ENCODE measurements around the gene RAET1L. TPM values are rescaled to one million over a fixed set of nuclear protein-coding genes. Genes with fewer than 3 reads are reported as not detected.
"Not testable (repeated sequence)": the region's sequence is repeated elsewhere in the genome, so short reads cannot be mapped to it uniquely, and the experiment has no call there.

RAET1L gene
- polyA plus RNA-seq, 4 donors = not detected

DNA sequence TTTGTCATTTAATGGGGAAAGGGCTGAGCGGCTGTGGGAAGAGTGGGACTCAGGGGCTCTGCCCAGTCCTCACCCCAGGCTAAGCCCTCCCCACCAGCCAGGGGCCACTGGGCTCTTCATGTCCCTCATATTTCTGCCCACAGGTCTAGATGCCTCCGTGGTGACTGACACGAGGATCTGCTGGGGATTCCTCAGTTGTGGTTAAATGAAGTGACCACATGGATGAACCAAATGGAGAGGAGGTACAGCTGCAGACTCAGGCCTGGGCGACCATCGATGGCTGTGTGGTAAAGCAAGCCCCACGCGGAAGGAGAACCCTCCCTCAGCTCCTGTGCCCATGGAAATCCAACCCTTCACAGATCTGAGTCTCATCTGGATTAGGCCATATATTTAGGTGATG lies 29.4 kb downstream of the RAET1L start:
- peaks cover 4 to 65% (median 21%) of the 10 kb centered on the region in 3 donors for H3K27me3 ChIP-seq (ENCODE audit: control insufficient read depth in 3 of 3, insufficient read depth in 3 of 3, low read length in 3 of 3)
- 79 to 83% (median 80%) methylated on average over 7 of the region's 7 CpGs for WGBS, 3 donors

DNA sequence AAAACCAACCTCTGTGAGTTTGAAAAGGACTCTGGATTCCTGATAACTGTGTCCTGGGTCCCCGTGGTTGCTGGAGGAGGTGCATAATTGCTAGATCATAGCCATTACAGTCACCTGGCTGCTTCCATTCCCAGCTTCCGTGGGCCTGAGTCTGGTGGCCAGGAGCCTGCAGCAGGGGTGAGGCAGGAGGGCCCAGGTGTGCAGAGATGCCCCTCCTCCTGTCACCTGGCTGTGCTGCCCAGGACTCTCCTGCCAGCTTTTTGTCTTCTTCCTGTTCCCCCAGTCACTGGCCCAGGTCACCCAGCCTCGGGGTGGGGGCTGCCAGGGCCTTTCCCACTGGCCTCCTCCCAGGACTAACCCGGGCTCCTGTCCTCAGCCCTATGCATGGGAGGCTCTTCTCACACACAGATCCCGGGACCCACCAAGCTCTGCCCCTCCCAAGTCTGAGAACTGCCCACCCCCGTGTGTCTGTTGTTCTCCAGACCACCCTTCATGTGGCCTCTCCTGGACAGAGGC lies 30.0 kb downstream of the RAET1L start:
- peaks cover 4 to 71% (median 27%) of the 10 kb centered on the region in 3 donors for H3K27me3 ChIP-seq (ENCODE audit: control insufficient read depth in 3 of 3, insufficient read depth in 3 of 3, low read length in 3 of 3)
- H3K36me3 ChIP-seq (ENCODE audit: control insufficient read depth in 3 of 3, insufficient read depth in 2 of 3, low read depth in 1 of 3, low read length in 3 of 3) = no peaks in the 10 kb centered on the region
- H3K4me3 ChIP-seq (ENCODE audit: low read depth in 1 of 3, low read length in 3 of 3) = no peak overlapping the region
- no peak for FAIRE-seq
- WGBS, 3 donors = 46 to 70% (median 65%) methylated on average over 6 of the region's 6 CpGs
- no peak overlapping the region for H3K27ac ChIP-seq (ENCODE audit: low read depth in 1 of 3, low read length in 2 of 3)
- H3K4me1 ChIP-seq (ENCODE audit: control insufficient read depth in 3 of 3, insufficient read depth in 2 of 3, low read depth in 1 of 3, low read length in 2 of 3) = peaks cover 0 to 2% (median 0%) of the 10 kb centered on the region in 3 donors
- DNase-seq = no peak
- no peaks in the 10 kb centered on the region for H3K9me3 ChIP-seq (ENCODE audit: control insufficient read depth in 2 of 2, insufficient read depth in 1 of 2, low read depth in 1 of 2, low read length in 1 of 2)

More for the DNA sequence above, 29.4 kb downstream of the RAET1L start:
- H3K36me3 ChIP-seq (ENCODE audit: control insufficient read depth in 3 of 3, insufficient read depth in 2 of 3, low read depth in 1 of 3, low read length in 3 of 3) = no peaks in the 10 kb centered on the region
- H3K4me1 ChIP-seq (ENCODE audit: control insufficient read depth in 3 of 3, insufficient read depth in 2 of 3, low read depth in 1 of 3, low read length in 2 of 3) = peaks cover 0 to under 1% (median 0%) of the 10 kb centered on the region in 3 donors
- FAIRE-seq (no peak), DNase-seq (no peak)
- no peak overlapping the region for H3K27ac ChIP-seq (ENCODE audit: low read depth in 1 of 3, low read length in 2 of 3)
- H3K4me3 ChIP-seq (ENCODE audit: low read depth in 1 of 3, low read length in 3 of 3) = no peak overlapping the region
- H3K9me3 ChIP-seq (ENCODE audit: control insufficient read depth in 2 of 2, insufficient read depth in 1 of 2, low read depth in 1 of 2, low read length in 1 of 2) = no peaks in the 10 kb centered on the region

DNA sequence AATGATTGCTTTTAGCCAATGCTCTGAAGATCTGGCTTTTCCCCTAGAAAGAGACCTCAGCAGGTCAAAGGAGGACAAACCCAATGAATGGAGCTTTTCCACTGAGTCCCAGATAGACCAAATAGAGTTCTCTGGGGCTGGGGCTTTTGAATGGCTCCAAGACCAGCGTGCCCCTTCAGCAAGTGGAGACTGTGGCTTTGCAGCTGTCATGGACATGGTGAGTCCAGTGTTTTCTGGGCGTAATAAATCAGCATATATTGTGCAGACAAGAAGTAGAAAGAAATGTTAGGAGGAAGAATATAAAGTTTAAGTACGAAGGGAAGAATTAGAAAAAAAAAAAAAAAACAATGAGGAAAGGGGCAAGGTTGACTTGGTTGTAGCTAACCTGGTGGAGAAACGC lies 33.5 kb downstream of the RAET1L start:
- FAIRE-seq = no peak
- H3K4me3 ChIP-seq (ENCODE audit: low read depth in 1 of 3, low read length in 3 of 3) = no peak overlapping the region
- 42 to 45% (median 44%) methylated on average over 4 of the region's 4 CpGs for WGBS, 3 donors
- no peak overlapping the region for H3K27ac ChIP-seq (ENCODE audit: low read depth in 1 of 3, low read length in 2 of 3)
- no peaks in the 10 kb centered on the region for H3K36me3 ChIP-seq (ENCODE audit: control insufficient read depth in 3 of 3, insufficient read depth in 2 of 3, low read depth in 1 of 3, low read length in 3 of 3)
- no peak for DNase-seq
- peaks cover 0 to 6% (median 0%) of the 10 kb centered on the region in 3 donors for H3K4me1 ChIP-seq (ENCODE audit: control insufficient read depth in 3 of 3, insufficient read depth in 2 of 3, low read depth in 1 of 3, low read length in 2 of 3)
- H3K27me3 ChIP-seq (ENCODE audit: control insufficient read depth in 3 of 3, insufficient read depth in 3 of 3, low read length in 3 of 3) = peaks cover 12 to 92% (median 51%) of the 10 kb centered on the region in 3 donors
- peaks cover 0 to 10% of the 10 kb centered on the region in 2 donors for H3K9me3 ChIP-seq (ENCODE audit: control insufficient read depth in 2 of 2, insufficient read depth in 1 of 2, low read depth in 1 of 2, low read length in 1 of 2)

DNA sequence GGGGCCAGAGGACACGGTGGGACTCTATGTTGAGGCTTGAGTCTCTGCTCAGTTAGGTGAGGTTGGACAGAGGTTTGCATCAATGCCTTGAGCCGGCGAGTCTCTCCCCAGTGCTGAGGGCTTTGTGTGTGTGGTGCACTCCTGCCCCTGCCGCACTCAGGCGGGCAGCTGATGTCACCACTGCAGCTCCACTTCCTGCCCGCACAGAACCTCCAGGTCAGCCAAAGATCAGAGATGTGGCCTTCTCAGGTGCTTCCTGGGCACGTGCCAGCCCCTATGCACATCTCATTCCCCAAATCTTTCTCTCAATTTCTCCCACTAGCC lies 33.9 kb downstream of the RAET1L start:
- WGBS, 3 donors = 3 to 6% (median 3%) methylated on average over 6 to 7 of the region's 7 CpGs
- FAIRE-seq = not testable (repeated sequence)

DNA sequence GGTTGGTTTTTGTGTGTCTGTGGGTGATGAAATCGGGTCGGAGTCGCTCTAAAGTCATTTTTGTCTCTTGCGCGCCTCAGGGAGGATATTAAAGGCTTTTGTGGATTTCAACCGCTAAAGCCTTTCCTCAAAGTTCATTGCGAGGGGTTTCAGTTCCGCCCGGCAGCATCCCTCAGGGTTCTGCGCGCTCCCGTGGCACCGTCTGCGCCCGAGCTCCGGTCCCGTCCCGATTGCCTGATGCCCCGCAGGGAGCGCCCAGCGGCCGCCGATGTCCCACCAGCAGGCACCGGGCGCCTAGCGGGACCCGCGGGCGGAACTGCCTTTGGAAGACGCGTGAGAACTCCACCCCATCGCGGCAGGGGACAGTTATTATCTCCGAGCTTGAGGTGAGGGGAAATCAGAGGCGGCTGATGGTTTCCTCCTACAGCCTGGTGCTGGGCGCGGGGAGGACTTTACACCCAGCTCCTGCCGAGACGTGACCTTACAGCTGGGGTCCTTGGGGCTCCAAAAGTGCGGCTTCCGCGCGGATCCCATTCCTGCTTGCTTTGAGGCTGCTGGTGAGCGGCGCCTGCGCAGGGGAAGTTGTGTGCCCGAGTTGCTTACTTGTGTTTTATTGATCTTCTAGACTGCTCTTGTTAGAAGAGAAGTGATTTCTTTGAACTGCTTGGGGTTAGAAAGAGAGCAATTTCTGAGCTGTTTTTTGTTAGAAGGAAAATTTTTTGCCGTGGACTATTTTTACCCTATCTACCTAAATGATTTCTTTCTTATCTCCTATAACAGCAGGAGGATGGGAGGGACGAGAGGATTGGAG lies 34.5 kb downstream of the RAET1L start:
- peak; percentile 4 to 42 for DNase-seq
- Histone ChIP-seq H3K27me3 (ENCODE audit: control insufficient read depth in 3 of 3, insufficient read depth in 3 of 3, low read length in 3 of 3) (peaks cover 15 to 94% (median 55%) of the 10 kb centered on the region in 3 donors), H3K27ac (ENCODE audit: low read depth in 1 of 3, low read length in 2 of 3) (no peak overlapping the region), H3K9me3 (ENCODE audit: control insufficient read depth in 2 of 2, insufficient read depth in 1 of 2, low read depth in 1 of 2, low read length in 1 of 2) (peaks cover 0 to 10% of the 10 kb centered on the region in 2 donors), H3K4me3 (ENCODE audit: low read depth in 1 of 3, low read length in 3 of 3) (peak overlapping the region in 1 of 3 donors; percentile 21), H3K4me1 (ENCODE audit: control insufficient read depth in 3 of 3, insufficient read depth in 2 of 3, low read depth in 1 of 3, low read length in 2 of 3) (peaks cover 0 to 6% (median 0%) of the 10 kb centered on the region in 3 donors), H3K36me3 (ENCODE audit: control insufficient read depth in 3 of 3, insufficient read depth in 2 of 3, low read depth in 1 of 3, low read length in 3 of 3) (no peaks in the 10 kb centered on the region)
- FAIRE-seq = no peak
- 1 to 2% (median 2%) methylated on average over 48 to 49 of the region's 49 CpGs for WGBS, 3 donors

More for the DNA sequence above, 33.9 kb downstream of the RAET1L start:
- H3K9me3 ChIP-seq (ENCODE audit: control insufficient read depth in 2 of 2, insufficient read depth in 1 of 2, low read depth in 1 of 2, low read length in 1 of 2); H3K4me3 ChIP-seq (ENCODE audit: low read depth in 1 of 3, low read length in 3 of 3); H3K4me1 ChIP-seq (ENCODE audit: control insufficient read depth in 3 of 3, insufficient read depth in 2 of 3, low read depth in 1 of 3, low read length in 2 of 3); H3K36me3 ChIP-seq (ENCODE audit: control insufficient read depth in 3 of 3, insufficient read depth in 2 of 3, low read depth in 1 of 3, low read length in 3 of 3); H3K27ac ChIP-seq (ENCODE audit: low read depth in 1 of 3, low read length in 2 of 3): not testable (repeated sequence)
- DNase-seq = peak in 1 of 2 donors; percentile 5
- H3K27me3 ChIP-seq (ENCODE audit: control insufficient read depth in 3 of 3, insufficient read depth in 3 of 3, low read length in 3 of 3) = peaks cover 15 to 94% (median 53%) of the 10 kb centered on the region in 3 donors

DNA sequence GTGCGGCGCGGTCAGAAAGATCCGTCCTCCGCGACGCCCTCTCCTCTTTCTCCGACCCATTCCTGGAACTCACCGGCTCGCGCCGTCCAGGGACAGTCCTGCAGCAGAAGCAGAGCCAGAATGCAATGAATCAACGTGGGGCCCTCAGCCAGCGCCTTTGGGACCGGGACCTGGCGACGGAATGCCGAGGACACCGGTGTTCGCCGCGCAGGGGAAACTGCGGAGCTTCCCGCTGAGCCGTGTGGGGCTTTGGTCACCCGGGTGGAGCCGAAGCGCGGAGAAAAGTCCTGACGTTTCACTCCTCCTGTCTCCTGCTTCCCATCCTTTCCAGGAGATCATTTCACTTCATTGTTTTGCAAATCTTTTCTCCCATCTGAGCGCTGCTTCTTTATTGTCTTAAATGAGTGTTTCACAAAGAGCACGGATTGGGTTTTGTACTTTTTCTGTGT lies 35.1 kb downstream of the RAET1L start:
- 2 to 4% (median 2%) methylated on average over 32 of the region's 32 CpGs for WGBS, 3 donors
- peaks cover 11 to 94% (median 61%) of the 10 kb centered on the region in 3 donors for H3K27me3 ChIP-seq (ENCODE audit: control insufficient read depth in 3 of 3, insufficient read depth in 3 of 3, low read length in 3 of 3)
- H3K4me1 ChIP-seq (ENCODE audit: control insufficient read depth in 3 of 3, insufficient read depth in 2 of 3, low read depth in 1 of 3, low read length in 2 of 3) = peaks cover 0 to 6% (median 0%) of the 10 kb centered on the region in 3 donors
- H3K9me3 ChIP-seq (ENCODE audit: control insufficient read depth in 2 of 2, insufficient read depth in 1 of 2, low read depth in 1 of 2, low read length in 1 of 2) = peaks cover 0 to 10% of the 10 kb centered on the region in 2 donors
- DNase-seq (no peak), FAIRE-seq (no peak)
- H3K4me3 ChIP-seq (ENCODE audit: low read depth in 1 of 3, low read length in 3 of 3) = no peak overlapping the region
- H3K36me3 ChIP-seq (ENCODE audit: control insufficient read depth in 3 of 3, insufficient read depth in 2 of 3, low read depth in 1 of 3, low read length in 3 of 3) = no peaks in the 10 kb centered on the region
- no peak overlapping the region for H3K27ac ChIP-seq (ENCODE audit: low read depth in 1 of 3, low read length in 2 of 3)

DNA sequence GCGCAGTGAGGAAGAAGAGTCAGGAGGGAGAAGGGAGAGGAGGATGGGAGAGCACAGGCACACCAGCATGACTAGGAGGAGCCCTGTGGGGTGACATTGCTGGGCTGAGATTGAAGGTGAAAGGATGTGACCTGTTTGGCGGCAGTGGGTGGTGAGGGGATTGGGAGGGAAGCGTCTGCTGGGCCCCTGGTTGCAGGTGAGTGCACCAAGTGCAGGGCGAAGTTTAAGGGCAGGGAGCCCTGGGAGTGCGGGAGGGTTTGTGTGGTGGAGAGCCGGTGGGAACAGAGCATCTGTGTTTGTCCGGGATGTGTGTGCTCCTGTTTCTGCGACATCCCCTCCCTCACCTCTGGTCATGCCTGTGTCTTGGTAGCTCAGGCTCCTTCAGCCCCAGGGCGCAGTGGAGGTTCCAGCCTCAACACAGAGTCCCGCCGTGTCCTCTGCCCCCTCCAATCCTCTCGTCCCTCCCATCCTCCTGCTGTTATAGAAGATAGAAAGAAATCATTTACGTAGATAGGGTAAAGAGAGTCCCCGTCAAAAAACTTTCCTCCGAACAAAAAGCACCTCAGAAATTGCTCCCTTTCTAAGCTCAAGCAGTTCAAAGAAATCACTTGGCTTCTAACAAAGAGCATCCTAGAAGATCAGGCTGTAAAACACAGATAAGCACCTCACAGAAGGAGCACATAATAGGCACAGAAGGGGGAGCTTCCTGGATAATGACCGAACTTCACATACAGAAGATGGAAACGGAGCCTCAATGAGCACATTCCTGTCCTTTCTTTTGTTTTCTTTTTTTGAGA lies 36.6 kb downstream of the RAET1L start:
- Histone ChIP-seq H3K27me3 (ENCODE audit: control insufficient read depth in 3 of 3, insufficient read depth in 3 of 3, low read length in 3 of 3) (peaks cover 14 to 92% (median 61%) of the 10 kb centered on the region in 3 donors), H3K9me3 (ENCODE audit: control insufficient read depth in 2 of 2, insufficient read depth in 1 of 2, low read depth in 1 of 2, low read length in 1 of 2) (peaks cover 0 to 10% of the 10 kb centered on the region in 2 donors), H3K36me3 (ENCODE audit: control insufficient read depth in 3 of 3, insufficient read depth in 2 of 3, low read depth in 1 of 3, low read length in 3 of 3) (no peaks in the 10 kb centered on the region), H3K4me1 (ENCODE audit: control insufficient read depth in 3 of 3, insufficient read depth in 2 of 3, low read depth in 1 of 3, low read length in 2 of 3) (peaks cover 0 to 6% (median 0%) of the 10 kb centered on the region in 3 donors), H3K4me3 (ENCODE audit: low read depth in 1 of 3, low read length in 3 of 3) (no peak overlapping the region), H3K27ac (ENCODE audit: low read depth in 1 of 3, low read length in 2 of 3) (no peak overlapping the region)
- DNase-seq (no peak), FAIRE-seq (no peak)
- 9 to 14% (median 12%) methylated on average over 16 to 17 of the region's 17 CpGs for WGBS, 3 donors

DNA sequence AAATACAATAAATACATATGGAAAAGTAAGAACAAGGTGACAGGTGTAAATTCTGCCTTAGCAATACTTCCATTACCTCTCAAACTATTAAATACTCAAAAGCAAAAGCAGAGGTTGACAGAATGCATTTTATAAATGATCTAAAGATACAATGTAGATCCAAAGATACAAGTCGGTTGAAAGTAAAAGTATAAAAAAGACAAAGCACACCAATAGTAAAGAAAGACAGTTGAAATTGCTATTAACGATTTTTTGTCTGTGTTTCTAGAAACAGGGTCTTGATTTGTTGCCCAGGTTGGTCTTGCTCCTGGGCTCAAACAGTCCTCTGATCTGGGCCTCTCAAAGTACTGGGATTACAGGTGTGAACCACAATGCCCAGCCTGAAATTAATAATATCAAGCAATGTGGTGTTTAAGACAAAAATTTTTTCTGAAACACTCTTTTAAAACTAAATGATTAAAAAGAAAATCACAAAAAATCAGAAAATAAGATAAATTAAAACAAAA lies 37.7 kb downstream of the RAET1L start:
- H3K27ac ChIP-seq (ENCODE audit: low read depth in 1 of 3, low read length in 2 of 3) = no peak overlapping the region
- no peak for FAIRE-seq

More for the DNA sequence above, 37.7 kb downstream of the RAET1L start:
- no peak for DNase-seq
- H3K9me3 ChIP-seq (ENCODE audit: control insufficient read depth in 2 of 2, insufficient read depth in 1 of 2, low read depth in 1 of 2, low read length in 1 of 2) = peaks cover 0 to 13% of the 10 kb centered on the region in 2 donors
- peaks cover 0 to 6% (median 0%) of the 10 kb centered on the region in 3 donors for H3K4me1 ChIP-seq (ENCODE audit: control insufficient read depth in 3 of 3, insufficient read depth in 2 of 3, low read depth in 1 of 3, low read length in 2 of 3)
- no peak overlapping the region for H3K4me3 ChIP-seq (ENCODE audit: low read depth in 1 of 3, low read length in 3 of 3)
- peaks cover 14 to 91% (median 60%) of the 10 kb centered on the region in 3 donors for H3K27me3 ChIP-seq (ENCODE audit: control insufficient read depth in 3 of 3, insufficient read depth in 3 of 3, low read length in 3 of 3)
- 30 to 54% (median 42%) methylated on average over 2 of the region's 2 CpGs for WGBS, 3 donors
- H3K36me3 ChIP-seq (ENCODE audit: control insufficient read depth in 3 of 3, insufficient read depth in 2 of 3, low read depth in 1 of 3, low read length in 3 of 3) = no peaks in the 10 kb centered on the region

Measured in small intestine (tissue), 7 donors.